ENCODE results near the gene OTUB1.
"Not testable (repeated sequence)": the region's sequence is repeated elsewhere in the genome, so short reads cannot be mapped to it uniquely, and the experiment has no call there.

The OTUB1 gene

GRCh38 chr11:64039012-64039665 is 52.9 kb downstream of the OTUB1 start:
- Mint-ChIP-seq H3K27me3 (peaks cover 10% of the 10 kb centered on the region), H3K4me3 (no peak overlapping the region), H3K27ac (no peak overlapping the region), H3K36me3 (no peaks in the 10 kb centered on the region), H3K4me1 (peaks cover 5% of the 10 kb centered on the region), H3K9me3 (no peaks in the 10 kb centered on the region)

GRCh38 chr11:64040684-64041322 is 54.6 kb downstream of the OTUB1 start:
- Mint-ChIP-seq H3K9me3 (no peaks in the 10 kb centered on the region), H3K36me3 (no peaks in the 10 kb centered on the region), H3K4me1 (no peaks in the 10 kb centered on the region), H3K4me3 (no peak overlapping the region), H3K27ac (no peak overlapping the region), H3K27me3 (no peaks in the 10 kb centered on the region)

- Mint-ChIP-seq H3K9me3 (no peaks in the 10 kb centered on the region), H3K27ac (no peak overlapping the region), H3K36me3 (no peaks in the 10 kb centered on the region), H3K4me3 (no peak overlapping the region), H3K4me1 (no peaks in the 10 kb centered on the region), H3K27me3 (no peaks in the 10 kb centered on the region)
Measured at GRCh38 chr11:64041846-64042245, 55.6 kb downstream of the OTUB1 start.

- H3K27me3 Mint-ChIP-seq = no peaks in the 10 kb centered on the region
- H3K4me3 Mint-ChIP-seq = no peak overlapping the region
- H3K4me1 Mint-ChIP-seq = no peaks in the 10 kb centered on the region
- no peak overlapping the region for H3K27ac Mint-ChIP-seq
- H3K36me3 Mint-ChIP-seq = no peaks in the 10 kb centered on the region
- H3K9me3 Mint-ChIP-seq = no peaks in the 10 kb centered on the region
Measured at GRCh38 chr11:64042301-64042700, 56.1 kb downstream of the OTUB1 start.

- no peaks in the 10 kb centered on the region for H3K4me1 Mint-ChIP-seq
- H3K36me3 Mint-ChIP-seq = no peaks in the 10 kb centered on the region
- H3K9me3 Mint-ChIP-seq = no peaks in the 10 kb centered on the region
- no peak overlapping the region for H3K27ac Mint-ChIP-seq
- no peaks in the 10 kb centered on the region for H3K27me3 Mint-ChIP-seq
- H3K4me3 Mint-ChIP-seq = no peak overlapping the region
Measured at GRCh38 chr11:64043545-64043944, 57.3 kb downstream of the OTUB1 start.

- no peaks in the 10 kb centered on the region for H3K27me3 Mint-ChIP-seq
- H3K27ac Mint-ChIP-seq = no peak overlapping the region
- no peaks in the 10 kb centered on the region for H3K4me1 Mint-ChIP-seq
- H3K36me3 Mint-ChIP-seq = no peaks in the 10 kb centered on the region
- H3K4me3 Mint-ChIP-seq = no peak overlapping the region
- no peaks in the 10 kb centered on the region for H3K9me3 Mint-ChIP-seq
Measured at GRCh38 chr11:64044730-64045393, 58.6 kb downstream of the OTUB1 start.

GRCh38 chr11:64045700-64046099 is 59.5 kb downstream of the OTUB1 start:
- no peaks in the 10 kb centered on the region for H3K27me3 Mint-ChIP-seq
- no peaks in the 10 kb centered on the region for H3K9me3 Mint-ChIP-seq
- no peaks in the 10 kb centered on the region for H3K36me3 Mint-ChIP-seq
- H3K27ac Mint-ChIP-seq = no peak overlapping the region
- H3K4me1 Mint-ChIP-seq = no peaks in the 10 kb centered on the region
- no peak overlapping the region for H3K4me3 Mint-ChIP-seq

- H3K4me1 Mint-ChIP-seq, H3K4me3 Mint-ChIP-seq, H3K27ac Mint-ChIP-seq, H3K36me3 Mint-ChIP-seq, H3K27me3 Mint-ChIP-seq, H3K9me3 Mint-ChIP-seq: not testable (repeated sequence)
Measured at GRCh38 chr11:64047373-64047772, 61.1 kb downstream of the OTUB1 start.

Data from activated naive CD4-positive, alpha-beta T cell treated with anti-CD3 and anti-CD28 coated beads, Interleukin-2, amount 50 U/mL, for 24 hours (primary cell).